GM18511 (cell line): ENCODE measurements around the gene NMNAT2.
"Not testable (repeated sequence)": the region's sequence is repeated elsewhere in the genome, so short reads cannot be mapped to it uniquely, and the experiment has no call there.

Experiments
- ATAC-seq: cut with Tn5 transposase; IDR thresholded peaks from one replicate; pipeline ENCODE4 v1.9.1; 2021; ENCODE audit warnings: mild to moderate bottlenecking, moderate library complexity; ENCODE audit not compliant: unreplicated experiment

The NMNAT2 gene

DNA sequence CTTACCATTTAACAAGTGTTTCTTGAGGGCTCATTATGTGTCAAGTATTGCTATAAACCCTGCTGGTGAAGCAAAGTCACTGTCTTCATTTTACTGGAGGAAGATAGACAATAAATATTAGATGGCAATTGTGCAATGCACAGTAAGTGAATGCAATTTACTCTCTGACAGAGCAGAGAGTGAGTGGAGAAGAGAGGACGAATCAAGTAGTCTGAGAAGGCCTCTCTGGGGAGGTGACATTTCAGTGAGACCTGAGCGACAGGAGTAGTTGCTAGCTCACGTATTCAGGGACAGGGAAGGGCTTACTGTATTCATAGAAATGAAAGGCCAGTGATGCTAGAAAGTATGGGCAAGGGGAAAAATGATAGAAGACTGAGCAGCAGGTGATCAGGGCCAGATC is 1.2 kb upstream of the NMNAT2 start:
- no peak for ATAC-seq

GRCh38 chr1:183418696-183419095 is 516 bp upstream of the NMNAT2 start:
- ATAC-seq: no peak

DNA sequence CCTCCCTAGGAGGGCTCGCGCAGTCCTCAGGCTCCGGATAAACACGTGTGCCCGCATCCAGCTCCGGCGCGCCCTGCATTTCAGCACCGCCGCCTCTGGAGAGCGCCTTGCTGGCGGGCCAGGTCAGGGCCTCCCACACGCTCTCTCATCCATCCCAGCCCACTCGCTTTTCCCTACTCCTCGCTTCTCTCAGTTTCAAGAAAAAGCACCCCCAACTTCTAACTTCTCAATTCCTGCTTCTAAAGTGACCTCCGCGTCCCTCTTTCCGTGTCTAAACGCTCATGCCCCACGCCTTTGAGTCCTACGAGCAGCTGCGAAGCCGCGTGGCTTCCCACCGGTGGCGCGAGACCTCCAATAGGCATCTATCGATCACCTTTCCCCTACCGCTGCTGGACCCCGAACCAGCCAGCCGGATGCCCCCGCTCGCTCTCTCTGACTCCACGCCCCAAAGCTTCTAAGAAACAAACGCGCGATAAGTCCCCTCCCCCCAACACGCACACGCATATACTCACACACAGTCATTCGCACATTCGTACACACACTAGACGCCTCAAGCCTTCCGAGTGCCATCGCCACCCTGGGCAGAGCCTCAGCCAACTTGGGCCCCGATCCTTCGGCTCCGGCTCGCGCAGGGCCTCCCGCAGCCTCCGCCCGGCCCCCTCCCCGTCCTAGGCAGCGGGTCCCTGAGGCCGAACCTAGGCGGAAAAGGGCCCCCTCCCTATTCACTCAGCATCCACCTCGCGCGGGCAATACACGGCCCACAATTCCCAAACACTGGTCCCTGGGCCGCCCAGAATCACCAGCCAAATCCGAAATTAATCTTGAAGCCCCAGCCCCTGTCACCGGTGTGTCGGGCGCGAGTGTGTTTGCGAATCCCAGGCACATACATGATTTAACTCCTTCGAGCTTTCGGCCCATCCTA is 1.1 kb downstream of the NMNAT2 start:
- ATAC-seq: no peak

DNA sequence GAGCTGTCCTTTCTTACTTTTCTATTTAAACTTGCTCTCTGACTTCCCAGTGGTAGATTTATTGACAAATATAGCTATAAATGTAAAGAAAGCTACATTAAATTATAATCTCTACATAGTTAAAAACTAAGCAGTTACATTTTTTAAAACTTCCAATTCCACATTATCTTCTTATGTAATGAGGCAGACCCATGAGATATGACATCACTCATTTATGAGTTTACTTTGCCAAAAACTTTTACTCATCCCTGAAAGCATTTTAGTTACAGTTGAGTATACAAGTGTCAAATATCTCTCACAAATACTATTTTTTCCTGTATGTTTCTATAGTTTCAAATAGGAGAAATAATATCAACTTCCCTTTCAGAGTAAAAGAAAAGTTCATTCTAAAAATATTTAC is 3.8 kb downstream of the NMNAT2 start:
- no peak for ATAC-seq

DNA sequence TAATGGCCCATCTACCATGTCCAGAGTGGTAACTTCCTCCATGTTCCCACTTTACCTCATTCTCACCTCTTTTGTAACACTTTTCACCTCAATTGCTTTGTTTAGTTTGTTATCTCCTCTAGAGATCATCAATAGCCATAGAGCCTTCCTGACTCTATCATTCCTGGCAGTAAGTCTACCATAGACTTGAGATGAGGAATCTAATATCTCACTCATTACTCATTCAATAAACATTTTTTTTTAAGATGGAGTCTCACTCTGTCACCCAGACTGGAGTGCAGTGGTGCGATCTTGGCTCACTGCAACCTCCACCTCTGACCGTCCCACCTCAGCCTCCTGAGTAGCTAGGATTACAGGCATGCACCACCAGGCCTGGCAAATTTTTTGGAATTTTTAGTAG is 7.1 kb downstream of the NMNAT2 start:
- ATAC-seq: no peak

DNA sequence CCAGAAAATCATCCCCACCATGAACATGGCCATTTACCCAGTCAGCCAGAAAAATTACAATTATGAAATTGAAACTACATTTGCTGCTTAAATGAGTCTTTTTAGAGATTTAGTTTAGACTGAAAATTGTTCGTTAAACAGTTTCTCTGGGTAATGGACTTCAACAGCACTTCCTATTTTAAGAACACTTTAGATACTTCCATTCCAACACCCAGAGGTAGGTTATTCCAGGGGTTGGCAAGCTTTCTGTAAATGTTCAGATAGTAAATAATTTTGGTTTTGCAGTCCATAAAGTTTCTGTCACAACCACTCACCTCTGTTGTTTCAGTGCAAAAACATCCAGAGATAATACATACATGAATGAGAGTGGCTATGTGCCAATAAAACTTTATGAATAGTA is 10.2 kb downstream of the NMNAT2 start:
- no peak for ATAC-seq

DNA sequence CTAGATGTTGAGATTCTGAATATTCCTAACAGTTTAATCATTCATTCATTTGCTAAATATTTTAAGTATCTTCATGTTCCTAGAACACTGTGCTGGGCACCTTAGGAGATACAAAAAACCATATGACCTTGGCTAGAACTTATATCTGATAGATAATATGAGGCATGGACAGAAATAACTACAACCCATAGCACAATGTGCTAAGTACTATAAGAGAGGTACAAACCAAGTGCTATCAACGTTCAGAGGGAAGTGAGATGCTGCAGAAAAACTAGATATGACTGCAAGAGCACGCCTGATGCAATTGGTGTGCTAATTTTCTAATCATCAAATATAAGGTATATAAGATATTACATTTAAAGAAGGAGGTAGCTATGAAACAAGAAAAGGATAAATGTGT is 10.7 kb downstream of the NMNAT2 start:
- ATAC-seq: no peak

GRCh38 chr1:183404476-183404875 is 13.7 kb downstream of the NMNAT2 start:
- no peak for ATAC-seq

- ATAC-seq: no peak
Observed at GRCh38 chr1:183403498-183403897, 14.7 kb downstream of the NMNAT2 start.

- not testable (repeated sequence) for ATAC-seq
Observed at GRCh38 chr1:183401565-183401964, 16.6 kb downstream of the NMNAT2 start.

DNA sequence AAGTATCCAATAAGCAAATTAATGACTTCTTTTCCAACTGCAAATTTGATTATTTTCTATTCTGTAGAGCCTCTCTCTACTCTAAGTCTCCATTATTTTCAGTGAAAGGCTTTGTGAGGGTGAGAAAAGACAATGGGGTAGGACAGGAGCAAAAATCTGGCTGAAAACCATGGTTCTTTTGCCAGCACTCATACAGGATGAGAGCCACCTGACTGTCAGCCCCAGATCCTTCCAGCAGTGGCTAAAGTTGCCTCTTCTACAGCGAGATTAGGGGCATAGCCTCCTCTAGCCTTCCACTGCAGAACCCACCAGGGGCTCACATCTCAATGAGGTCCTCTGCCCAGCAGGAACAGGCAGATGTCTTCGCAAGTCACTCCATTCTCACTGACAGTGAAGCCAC is 23.7 kb downstream of the NMNAT2 start:
- no peak for ATAC-seq

DNA sequence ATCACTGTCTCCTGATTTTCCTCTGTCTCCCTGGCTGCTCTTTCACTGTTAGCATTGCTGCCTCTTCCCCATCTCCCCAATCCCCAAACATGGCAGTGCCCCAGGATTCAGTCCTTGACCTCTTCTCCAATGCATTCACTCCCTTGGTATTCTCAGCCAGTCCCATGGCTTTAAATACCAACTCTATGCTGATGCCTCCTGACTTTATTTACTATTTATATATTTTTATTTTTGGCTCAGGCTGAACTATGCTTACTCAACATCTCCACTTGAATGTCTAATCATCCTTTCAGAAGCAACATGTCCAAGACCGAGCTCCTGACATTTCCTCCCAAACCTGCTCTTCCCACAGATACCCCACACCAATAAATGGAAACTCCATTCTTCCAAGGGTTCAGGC is 26.3 kb downstream of the NMNAT2 start:
- ATAC-seq: no peak

DNA sequence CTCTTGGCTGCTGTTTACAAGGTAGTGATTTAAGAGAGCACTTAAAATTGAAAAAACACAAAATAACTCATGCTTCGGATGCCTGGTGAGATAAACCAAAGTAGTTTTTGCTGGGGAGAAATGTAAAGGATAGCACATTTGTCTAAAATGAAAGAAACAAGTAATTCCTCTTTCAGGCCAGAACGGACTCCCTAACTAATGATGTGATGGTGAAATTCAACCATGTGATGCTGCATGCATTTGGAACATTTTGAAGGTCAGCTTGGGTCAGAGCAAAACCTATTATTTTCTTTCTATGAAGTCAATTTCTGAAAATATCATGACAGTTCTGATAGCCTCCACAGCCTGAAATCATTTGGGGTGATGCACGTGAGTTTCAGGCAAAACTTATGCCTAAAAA is 27.6 kb downstream of the NMNAT2 start:
- ATAC-seq: no peak

DNA sequence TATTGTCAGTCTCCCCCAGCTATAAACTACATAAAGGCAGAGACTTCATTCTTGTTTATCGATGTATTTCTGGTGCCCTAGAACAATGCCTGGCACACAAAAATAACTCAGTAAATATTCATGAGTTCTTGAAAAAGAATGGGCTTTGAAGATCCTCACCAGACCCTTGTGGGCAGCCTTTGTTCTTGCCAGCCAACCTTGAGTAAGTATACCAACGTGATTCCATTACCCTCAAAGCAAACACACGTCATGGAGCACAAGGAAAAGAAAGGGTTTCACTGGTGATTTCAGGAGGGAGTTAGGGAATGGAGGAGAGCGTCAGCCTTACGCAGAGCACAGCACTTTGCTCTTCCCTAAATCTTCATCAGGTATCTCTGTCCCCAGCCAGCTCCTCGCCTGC is 29.4 kb downstream of the NMNAT2 start:
- ATAC-seq: no peak

DNA sequence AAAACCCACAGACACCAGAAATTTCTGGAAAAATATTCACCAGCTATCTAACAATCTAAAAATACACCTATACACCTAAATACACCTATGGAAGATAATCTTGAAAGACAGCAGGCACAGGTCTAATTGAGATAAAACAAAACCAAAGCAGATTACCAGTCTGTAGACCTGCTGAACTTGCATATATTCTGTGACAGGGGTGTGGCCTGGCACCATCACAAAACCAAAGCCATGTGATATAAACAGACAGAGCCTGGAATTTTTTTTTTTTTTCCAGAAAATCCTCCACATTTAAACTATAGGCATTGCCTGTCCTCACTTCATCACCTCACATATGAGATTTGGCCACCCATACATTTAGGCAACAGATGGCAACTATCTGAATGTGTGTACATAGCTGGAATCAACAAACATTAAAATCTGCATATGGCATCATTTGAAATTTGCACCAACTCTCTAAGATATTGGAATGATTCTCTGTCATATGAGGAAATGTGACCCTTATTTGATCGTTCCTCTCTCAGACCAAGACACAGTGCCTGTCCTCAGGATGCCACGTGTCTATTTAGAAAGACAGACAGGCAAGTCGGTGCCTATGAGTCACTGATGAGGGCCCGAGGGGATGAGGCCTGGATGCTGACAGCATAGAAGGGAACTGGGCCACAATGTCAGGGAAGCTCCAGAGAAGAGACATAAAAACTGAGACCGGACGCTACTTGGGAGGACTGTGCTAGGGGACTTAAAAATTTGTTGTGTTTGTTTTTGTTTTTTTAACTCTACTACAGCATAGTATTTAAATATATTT is 32.6 kb downstream of the NMNAT2 start:
- ATAC-seq: no peak

GRCh38 chr1:183379951-183380350 is 38.2 kb downstream of the NMNAT2 start:
- ATAC-seq: no peak

DNA sequence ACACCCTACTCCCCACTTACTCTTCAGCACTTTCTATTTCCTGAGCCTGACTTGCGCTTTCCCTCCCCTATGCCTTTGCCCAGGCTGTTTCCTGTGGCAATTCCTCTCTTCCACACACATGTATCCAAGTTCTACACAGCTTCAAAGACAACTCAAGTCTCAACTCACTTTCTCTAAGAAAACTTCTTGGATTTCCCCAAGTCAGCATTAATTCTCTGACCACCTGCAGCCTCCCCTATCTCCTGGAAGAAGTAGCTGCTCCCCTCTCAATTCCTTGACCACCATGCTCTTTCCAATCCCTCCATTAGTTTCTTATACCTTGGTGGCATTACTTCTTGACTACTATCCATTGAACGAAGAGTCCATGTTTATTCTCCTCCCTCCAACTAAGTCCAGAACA is 42.8 kb downstream of the NMNAT2 start:
- ATAC-seq: no peak

DNA sequence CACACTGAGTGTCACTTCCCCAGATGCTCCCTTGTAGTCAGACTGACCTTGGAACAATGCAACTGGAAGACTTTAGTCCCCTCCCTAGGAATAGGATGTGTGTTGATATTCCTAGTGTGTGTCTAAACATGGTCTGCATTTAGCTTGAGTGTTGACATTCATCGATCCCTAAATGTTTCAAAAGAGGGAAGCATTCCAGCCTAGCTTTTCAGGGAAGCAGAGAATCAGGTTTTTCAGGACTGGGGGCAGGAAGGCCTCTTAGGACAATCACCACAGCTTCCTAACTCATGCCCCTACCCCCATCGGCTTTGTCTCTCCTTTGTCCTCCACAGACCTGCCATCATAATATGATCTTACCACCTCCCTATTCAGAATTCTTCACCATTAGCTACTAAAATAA is 43.4 kb downstream of the NMNAT2 start:
- ATAC-seq: no peak

GRCh38 chr1:183372586-183373230 is 45.5 kb downstream of the NMNAT2 start:
- no peak for ATAC-seq

GRCh38 chr1:183370399-183371058 is 47.7 kb downstream of the NMNAT2 start:
- no peak for ATAC-seq
